Kasumi-1 (cell line): ENCODE data around the gene KRTAP5-7.
"Not testable (repeated sequence)": the region's sequence is repeated elsewhere in the genome, so short reads cannot be mapped to it uniquely, and the experiment has no call there.

ENCODE experiments used
- DNase-seq, 2 experiments: peaks; one replicate each; lab custom pipeline; 2025; lab: John Stamatoyannopoulos, UW

The KRTAP5-7 gene

GRCh38 chr11:71532036-71532610 is 5.1 kb downstream of the KRTAP5-7 start:
- no peak for DNase-seq

DNA sequence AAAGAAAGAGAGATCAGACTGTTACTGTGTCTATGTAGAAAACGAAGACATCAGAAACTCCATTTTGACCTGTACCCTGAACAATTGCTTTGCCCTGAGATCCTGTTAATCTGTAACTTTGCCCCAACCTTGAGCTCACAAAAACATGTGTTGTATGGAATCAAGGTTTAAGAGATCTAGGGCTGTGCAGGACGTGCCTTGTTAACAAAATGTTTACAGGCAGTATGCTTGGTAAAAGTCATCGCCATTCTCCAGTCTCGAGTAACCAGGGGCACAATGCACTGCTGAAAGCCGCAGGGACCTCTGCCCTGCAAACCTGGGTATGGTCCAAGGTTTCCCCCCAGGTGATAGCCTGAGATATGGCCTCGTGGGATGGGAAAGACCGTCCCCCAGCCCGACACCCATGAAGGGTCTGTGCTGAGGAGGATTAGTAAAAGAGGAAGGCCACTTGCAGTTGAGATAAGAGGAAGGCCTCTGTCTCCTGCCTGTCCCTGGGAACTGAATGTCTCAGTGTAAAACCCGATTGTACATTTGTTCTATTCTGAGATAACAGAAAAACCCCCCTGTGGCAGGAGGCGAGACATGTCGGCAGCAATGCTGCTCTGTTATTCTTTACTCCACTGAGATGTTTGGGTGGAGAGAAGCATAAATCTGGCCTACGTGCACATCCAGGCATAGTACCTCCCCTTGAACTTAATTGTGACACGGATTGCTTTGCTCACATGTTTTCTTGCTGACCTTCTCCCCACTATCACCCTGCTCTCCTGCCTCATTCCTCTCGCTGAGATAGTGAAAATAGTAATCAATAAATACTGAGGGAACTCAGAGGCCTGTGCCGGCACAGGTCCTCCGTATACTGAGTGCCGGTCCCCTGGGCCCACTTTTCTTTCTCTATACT is 7.9 kb downstream of the KRTAP5-7 start:
- DNase-seq: not testable (repeated sequence)

DNA sequence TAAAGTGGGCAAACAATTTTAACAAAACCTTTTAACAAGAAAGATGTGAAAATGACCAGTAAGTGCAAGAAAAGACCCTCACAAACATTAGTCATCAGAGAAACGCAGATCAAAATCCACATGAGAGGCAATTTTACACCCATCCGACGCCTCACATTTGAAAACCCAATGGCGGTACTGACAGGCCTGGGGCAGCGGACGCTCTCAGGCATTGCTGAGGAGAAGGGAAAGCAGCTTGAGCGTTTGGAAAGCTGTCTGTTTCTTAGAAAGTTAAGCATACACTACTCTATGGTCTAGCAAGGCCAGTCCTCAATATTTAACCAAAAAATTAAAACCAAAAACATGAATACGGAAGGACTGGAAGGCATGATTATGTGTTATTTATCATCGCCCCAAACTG is 8.8 kb downstream of the KRTAP5-7 start:
- no peak for DNase-seq

DNA sequence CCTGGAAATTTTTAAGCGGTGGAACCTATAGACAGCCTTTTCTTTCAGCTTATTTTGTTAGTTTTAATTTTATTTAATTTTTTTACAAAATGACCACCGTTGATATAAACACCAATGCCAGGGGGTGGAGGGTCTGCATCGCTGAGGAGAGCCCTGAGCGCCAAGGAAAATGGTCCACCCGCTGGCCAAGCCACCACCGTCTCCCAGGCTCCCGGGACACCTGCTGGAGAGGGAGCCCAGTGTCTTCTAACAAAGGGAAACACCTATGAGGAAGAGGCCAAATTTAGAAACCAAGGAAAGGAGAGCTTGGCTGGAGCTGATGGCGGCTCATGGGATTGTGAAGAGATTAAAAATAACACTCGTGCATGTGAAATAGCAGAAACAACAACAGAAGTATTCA is 10.5 kb downstream of the KRTAP5-7 start:
- no peak for DNase-seq

- not testable (repeated sequence) for DNase-seq
Measured at GRCh38 chr11:71537977-71538665, 11.1 kb downstream of the KRTAP5-7 start, which contains the start of gene KRTAP5-8. KRTAP5-8 (plus strand) TSS chr11:71538025; CDS start chr11:71538056, 31 bp downstream.

DNA sequence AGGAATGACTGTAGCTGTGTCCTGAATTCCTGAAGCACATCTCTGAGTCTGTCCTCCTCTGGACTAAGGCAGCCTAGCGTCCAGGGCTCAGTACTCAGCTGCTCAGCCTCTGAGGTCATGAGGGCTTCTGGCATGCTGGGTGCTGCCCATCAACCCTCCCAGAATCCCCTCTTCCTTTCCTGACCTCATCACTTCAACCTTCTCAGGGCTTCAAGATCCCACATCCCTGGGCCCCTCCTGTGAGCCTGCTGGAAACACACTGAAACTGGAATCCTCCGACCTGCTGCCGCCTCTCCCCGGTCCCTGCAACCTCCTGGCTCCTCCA is 11.6 kb downstream of the KRTAP5-7 start:
- DNase-seq: no peak

DNA sequence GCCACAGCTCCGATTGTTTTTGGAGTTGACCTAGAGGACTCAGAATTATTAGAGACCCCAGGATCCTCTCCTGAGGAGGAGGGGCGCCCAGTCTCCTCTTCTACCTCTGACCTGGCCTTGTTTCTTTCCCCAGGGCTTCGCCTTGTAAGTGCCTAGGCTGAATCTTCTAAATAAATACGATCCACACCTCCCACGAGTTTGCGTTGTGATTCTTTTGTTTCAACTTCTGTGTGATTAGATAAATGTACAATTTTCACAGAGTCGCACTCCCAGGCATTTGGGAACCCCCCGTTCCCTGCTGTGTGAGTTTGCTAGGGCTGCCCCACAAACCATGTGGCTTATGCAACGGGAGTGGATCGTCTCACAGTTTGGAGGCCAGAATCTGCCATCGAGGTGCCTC is 11.9 kb downstream of the KRTAP5-7 start:
- no peak for DNase-seq

DNA sequence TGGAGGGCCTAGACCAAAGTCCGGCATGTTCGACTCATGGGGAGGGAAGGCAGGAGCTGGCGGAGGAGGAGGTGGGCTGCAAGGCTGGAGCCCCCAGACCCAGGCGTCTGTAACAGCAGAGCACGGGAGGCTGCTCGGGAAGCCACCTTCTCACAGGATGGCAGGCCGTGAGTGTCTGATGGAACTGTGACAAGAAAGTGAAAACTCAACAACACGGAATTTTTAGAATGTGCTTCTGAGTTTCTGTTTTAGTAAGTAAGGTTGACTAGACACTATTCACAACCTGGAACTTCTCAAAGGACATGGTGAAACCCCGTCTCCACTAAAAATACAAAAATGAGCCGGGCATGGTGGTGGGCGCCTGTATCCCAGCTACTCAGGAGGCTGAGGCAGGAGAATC is 12.9 kb downstream of the KRTAP5-7 start:
- DNase-seq: not testable (repeated sequence)

DNA sequence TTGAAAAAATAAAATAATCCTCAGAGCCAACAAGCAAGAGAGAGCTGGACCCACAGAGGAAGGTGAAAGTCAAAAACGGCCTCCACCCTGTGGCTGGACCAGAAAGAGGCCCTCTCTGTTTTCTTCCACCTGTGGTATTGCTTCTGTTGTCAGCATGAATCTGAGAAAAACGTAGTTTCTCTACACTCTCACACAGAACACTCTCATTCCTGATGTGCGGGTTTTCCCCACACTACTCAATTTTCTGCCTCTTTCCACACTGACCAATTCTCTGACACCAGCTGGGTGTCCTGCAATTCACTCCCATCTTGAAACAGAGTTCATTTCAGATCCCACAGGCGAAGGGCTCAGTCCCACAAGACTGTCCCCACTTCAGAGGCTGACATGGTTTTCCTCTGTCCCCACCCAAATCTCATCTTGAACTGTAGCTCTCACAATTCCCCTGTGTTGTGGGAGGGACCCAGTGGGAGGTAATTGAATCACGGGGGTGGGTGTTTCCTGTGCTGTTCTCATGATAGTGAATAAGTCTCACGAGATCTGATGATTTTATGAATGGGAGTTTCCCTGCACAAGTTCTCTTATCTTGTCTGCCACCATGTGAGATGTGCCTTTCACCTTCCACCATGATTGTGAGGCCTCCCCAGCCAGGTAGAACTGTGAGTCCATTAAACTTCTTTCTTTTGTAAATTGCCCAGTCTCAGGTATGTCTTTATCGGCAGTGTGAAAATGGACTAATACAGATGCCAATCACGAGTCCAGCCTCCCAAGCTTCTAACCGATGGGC is 13.6 kb downstream of the KRTAP5-7 start:
- DNase-seq: not testable (repeated sequence)

GRCh38 chr11:71542382-71542781 is 15.3 kb downstream of the KRTAP5-7 start:
- DNase-seq: no peak

GRCh38 chr11:71542879-71543777 is 16.1 kb downstream of the KRTAP5-7 start:
- no peak for DNase-seq

- peak; percentile 76 to 84 for DNase-seq
Measured at GRCh38 chr11:71543866-71544265, 16.8 kb downstream of the KRTAP5-7 start.

- DNase-seq: no peak
Measured at GRCh38 chr11:71544525-71545214, 17.6 kb downstream of the KRTAP5-7 start.

GRCh38 chr11:71545405-71545966 is 18.4 kb downstream of the KRTAP5-7 start:
- DNase-seq: no peak

DNA sequence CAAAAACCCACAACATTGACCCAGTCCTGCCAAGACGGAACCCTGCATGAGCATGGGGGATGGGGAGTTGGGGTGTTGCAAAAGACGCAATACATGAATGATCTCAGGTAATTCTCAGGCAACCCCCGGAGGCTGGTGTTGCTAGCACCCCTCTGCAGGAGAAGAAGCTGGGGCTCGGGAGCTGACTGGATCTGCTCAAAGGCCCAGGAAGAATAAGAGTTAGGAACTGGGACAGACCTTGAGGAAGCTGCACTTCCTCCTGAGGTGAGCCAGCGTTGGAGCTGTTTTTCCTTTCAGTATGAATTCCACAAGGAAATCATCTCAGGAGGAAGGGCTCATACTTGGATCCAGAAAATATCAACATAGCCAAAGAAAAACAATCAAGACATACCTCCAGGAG is 21.1 kb downstream of the KRTAP5-7 start, which contains the start of gene KRTAP5-9:
KRTAP5-9 (plus strand) TSS at position 301 of the 400 bp plus-strand sequence. CDS start 238 bp downstream, outside the sequence.
- DNase-seq: no peak

GRCh38 chr11:71548716-71549151 is 21.7 kb downstream of the KRTAP5-7 start:
- peak; percentile 16 to 24 for DNase-seq

- DNase-seq: peak in 1 of 2 experiments; percentile 12
Measured at GRCh38 chr11:71551711-71552110, 24.6 kb downstream of the KRTAP5-7 start.

DNA sequence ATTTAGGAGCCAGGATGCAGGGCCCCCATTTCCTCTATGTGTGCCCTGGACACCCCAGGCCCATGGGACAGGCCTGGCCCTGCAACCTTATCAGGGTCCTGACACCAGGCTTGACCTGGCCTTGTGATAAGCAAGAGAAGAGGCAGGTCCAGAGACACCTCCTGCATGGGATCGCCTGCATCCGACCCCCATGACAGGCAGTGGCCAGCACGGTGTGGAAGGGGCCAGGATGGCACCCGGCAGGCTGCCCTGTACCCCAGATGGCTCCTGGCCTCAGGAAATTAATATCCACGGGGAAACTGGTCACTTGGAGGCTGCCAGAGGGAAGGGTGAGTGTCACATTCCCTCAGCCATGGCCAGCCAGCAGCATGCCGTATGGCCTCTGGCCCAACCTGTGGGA is 27.9 kb downstream of the KRTAP5-7 start:
- DNase-seq: no peak

DNA sequence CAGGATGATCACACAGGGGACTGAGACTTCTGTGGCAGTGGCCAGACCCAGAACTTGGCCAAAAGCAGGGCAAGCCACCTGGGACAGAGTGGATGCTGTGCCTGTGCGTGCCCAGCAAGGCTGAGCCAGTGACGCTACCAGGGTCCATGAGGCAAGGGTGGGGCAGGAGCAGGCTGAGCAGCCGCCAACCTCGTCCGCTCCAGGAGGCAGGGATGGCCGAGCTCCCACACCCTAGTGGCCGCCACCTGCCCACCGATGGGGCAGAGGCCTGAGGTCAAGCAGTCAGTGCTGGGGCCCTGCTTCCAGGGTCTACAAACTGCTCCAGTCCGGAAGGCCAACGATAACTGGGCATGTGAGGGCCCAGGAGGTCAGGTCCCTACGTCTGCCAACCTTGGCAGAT is 28.4 kb downstream of the KRTAP5-7 start:
- no peak for DNase-seq

DNA sequence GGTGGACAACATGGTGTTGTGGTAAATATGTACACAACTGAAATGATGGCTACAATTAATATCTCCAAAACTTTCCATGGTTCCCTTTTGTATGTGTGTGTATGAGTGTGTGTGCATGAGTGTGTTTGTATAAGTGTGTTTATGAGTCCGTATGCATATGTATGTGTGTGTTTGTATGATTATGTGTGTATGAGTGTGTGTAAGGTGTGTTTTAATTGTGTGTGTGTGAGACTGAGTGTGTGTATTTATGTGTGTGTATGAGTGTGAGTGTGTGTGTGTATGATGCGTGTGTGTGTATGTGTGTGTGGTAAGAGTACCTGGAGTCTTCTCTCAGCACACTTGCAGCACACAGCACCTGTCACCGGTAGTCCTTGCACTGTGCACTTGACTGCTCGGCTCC is 29.0 kb downstream of the KRTAP5-7 start:
- DNase-seq: no peak
